ENCODE data around the gene ERVK3-1. TPM values are rescaled to one million over a fixed set of nuclear protein-coding genes. Genes with fewer than 3 reads are reported as not detected.

Gene ERVK3-1
- total and polyA plus RNA-seq, 2 of the 13 experiments (the other 11 are each of a cell fraction or from before 2014, with no cell fraction given) = 28.5 to 38.7 TPM

DNA sequence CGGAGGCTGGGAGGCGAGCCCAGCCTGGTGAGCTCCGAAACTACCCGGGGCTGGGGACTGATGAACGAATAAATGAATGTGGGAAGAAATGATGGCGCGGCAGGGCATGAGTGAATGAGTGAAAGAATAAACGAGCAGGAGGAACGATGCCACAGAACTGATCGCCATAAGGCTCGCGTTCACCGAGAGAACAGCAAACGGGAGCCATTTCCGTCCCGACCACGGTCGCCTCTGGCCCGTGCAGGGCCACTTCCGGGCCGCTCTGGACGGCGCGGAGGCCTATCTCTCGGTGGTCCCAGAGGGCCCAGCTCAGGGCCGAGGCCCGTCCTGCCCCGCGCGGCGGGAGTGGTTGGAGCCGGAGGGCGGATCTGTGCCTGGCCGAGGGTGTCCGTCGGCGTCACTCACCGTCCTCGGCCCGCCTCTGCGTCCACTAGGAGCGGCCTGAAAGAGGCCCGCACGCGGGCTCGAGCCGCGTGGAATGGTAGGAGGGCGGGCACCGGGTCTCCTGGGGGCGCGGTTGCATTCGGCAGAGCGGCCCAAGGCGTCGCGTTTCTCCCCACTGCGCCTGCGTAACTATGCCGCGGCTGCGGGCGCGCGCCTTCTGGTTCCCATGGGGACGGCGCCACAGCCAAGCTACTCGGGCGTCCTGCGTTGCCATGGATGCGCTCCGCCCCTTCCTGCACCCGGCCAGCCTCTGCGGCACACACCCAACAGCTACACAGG is 57.3 kb downstream of the ERVK3-1 start, which contains the start of gene ZNF497 (continued):
- TF ChIP-seq AGO2 (optimal IDR thresholded peaks at IDR 0.05; ENCODE audit: low read depth, low read length) (peak; percentile 63), ZNF562 (CRISPR knock-in tag; IDR thresholded peaks at IDR 0.05; ENCODE audit: borderline replicate concordance) (no peak), FLYWCH1 (CRISPR knock-in tag; IDR thresholded peaks at IDR 0.05) (no peak), PLRG1 (conservative IDR thresholded peaks at IDR 0.05) (no peak), ZNF160 (CRISPR knock-in tag; IDR thresholded peaks at IDR 0.05) (peak; percentile 77; the same call in 1 of the 2 replicates), ZNF768 (CRISPR knock-in tag; IDR thresholded peaks at IDR 0.05) (0 out of 2 replicates have a peak, but pooled peaks have one; percentile 10), ZNF224 (CRISPR knock-in tag; IDR thresholded peaks at IDR 0.05) (peak; percentile 96), ZNF546 (CRISPR knock-in tag; conservative IDR thresholded peaks at IDR 0.05) (0 out of 2 replicates have a peak, but pooled peaks have one; percentile 37), SETDB1 (CRISPR knock-in tag; IDR thresholded peaks at IDR 0.05; ENCODE audit: borderline replicate concordance) (no peak), DNMT1 (CRISPR knock-in tag; IDR thresholded peaks at IDR 0.05) (no peak), ZSCAN12 (CRISPR knock-in tag; IDR thresholded peaks at IDR 0.05) (peak; percentile 53; the same call in 1 of the 2 replicates), SAP130 (CRISPR knock-in tag; IDR thresholded peaks at IDR 0.05; ENCODE audit: low read depth) (peak; percentile 99), TBX2 (CRISPR knock-in tag; IDR thresholded peaks at IDR 0.05; ENCODE audit: borderline replicate concordance) (peak; percentile 63; the same call in 1 of the 2 replicates), ETV6 (CRISPR knock-in tag; conservative IDR thresholded peaks at IDR 0.05) (0 out of 2 replicates have a peak, but pooled peaks have one; percentile 9)
- TF ChIP-seq, protein P1, sequence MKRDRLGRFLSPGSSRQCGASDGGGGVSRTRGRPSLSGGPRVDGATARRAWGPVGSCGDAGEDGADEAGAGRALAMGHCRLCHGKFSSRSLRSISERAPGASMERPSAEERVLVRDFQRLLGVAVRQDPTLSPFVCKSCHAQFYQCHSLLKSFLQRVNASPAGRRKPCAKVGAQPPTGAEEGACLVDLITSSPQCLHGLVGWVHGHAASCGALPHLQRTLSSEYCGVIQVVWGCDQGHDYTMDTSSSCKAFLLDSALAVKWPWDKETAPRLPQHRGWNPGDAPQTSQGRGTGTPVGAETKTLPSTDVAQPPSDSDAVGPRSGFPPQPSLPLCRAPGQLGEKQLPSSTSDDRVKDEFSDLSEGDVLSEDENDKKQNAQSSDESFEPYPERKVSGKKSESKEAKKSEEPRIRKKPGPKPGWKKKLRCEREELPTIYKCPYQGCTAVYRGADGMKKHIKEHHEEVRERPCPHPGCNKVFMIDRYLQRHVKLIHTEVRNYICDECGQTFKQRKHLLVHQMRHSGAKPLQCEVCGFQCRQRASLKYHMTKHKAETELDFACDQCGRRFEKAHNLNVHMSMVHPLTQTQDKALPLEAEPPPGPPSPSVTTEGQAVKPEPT (CRISPR knock-in tag; IDR thresholded peaks at IDR 0.05; ENCODE audit: low read depth) = peak; percentile 28; the same call in 1 of the 2 replicates
- TF ChIP-seq, protein P2, sequence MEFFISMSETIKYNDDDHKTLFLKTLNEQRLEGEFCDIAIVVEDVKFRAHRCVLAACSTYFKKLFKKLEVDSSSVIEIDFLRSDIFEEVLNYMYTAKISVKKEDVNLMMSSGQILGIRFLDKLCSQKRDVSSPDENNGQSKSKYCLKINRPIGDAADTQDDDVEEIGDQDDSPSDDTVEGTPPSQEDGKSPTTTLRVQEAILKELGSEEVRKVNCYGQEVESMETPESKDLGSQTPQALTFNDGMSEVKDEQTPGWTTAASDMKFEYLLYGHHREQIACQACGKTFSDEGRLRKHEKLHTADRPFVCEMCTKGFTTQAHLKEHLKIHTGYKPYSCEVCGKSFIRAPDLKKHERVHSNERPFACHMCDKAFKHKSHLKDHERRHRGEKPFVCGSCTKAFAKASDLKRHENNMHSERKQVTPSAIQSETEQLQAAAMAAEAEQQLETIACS (CRISPR knock-in tag; IDR thresholded peaks at IDR 0.05) = peak; percentile 91
- TF ChIP-seq, protein P3, sequence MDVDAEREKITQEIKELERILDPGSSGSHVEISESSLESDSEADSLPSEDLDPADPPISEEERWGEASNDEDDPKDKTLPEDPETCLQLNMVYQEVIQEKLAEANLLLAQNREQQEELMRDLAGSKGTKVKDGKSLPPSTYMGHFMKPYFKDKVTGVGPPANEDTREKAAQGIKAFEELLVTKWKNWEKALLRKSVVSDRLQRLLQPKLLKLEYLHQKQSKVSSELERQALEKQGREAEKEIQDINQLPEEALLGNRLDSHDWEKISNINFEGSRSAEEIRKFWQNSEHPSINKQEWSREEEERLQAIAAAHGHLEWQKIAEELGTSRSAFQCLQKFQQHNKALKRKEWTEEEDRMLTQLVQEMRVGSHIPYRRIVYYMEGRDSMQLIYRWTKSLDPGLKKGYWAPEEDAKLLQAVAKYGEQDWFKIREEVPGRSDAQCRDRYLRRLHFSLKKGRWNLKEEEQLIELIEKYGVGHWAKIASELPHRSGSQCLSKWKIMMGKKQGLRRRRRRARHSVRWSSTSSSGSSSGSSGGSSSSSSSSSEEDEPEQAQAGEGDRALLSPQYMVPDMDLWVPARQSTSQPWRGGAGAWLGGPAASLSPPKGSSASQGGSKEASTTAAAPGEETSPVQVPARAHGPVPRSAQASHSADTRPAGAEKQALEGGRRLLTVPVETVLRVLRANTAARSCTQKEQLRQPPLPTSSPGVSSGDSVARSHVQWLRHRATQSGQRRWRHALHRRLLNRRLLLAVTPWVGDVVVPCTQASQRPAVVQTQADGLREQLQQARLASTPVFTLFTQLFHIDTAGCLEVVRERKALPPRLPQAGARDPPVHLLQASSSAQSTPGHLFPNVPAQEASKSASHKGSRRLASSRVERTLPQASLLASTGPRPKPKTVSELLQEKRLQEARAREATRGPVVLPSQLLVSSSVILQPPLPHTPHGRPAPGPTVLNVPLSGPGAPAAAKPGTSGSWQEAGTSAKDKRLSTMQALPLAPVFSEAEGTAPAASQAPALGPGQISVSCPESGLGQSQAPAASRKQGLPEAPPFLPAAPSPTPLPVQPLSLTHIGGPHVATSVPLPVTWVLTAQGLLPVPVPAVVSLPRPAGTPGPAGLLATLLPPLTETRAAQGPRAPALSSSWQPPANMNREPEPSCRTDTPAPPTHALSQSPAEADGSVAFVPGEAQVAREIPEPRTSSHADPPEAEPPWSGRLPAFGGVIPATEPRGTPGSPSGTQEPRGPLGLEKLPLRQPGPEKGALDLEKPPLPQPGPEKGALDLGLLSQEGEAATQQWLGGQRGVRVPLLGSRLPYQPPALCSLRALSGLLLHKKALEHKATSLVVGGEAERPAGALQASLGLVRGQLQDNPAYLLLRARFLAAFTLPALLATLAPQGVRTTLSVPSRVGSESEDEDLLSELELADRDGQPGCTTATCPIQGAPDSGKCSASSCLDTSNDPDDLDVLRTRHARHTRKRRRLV (CRISPR knock-in tag; IDR thresholded peaks at IDR 0.05) = peak; percentile 56; the same call in 1 of the 2 replicates
- TF ChIP-seq, protein P4, sequence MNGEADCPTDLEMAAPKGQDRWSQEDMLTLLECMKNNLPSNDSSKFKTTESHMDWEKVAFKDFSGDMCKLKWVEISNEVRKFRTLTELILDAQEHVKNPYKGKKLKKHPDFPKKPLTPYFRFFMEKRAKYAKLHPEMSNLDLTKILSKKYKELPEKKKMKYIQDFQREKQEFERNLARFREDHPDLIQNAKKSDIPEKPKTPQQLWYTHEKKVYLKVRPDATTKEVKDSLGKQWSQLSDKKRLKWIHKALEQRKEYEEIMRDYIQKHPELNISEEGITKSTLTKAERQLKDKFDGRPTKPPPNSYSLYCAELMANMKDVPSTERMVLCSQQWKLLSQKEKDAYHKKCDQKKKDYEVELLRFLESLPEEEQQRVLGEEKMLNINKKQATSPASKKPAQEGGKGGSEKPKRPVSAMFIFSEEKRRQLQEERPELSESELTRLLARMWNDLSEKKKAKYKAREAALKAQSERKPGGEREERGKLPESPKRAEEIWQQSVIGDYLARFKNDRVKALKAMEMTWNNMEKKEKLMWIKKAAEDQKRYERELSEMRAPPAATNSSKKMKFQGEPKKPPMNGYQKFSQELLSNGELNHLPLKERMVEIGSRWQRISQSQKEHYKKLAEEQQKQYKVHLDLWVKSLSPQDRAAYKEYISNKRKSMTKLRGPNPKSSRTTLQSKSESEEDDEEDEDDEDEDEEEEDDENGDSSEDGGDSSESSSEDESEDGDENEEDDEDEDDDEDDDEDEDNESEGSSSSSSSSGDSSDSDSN (CRISPR knock-in tag; IDR thresholded peaks at IDR 0.05) = peak; percentile 91
